AG04450 (cell line): ENCODE data around the gene BPHL. TPM values are rescaled to one million over a fixed set of nuclear protein-coding genes. Genes with fewer than 3 reads are reported as not detected.

Experiments
- CTCF ChIA-PET: fragments of 300-600, 350-600 bp; formaldehyde crosslinking; extraction: SDS; loops from one replicate; lab custom pipeline; 2022; ENCODE audit warnings: antibody characterized with exemption, inconsistent platforms; lab: Charles Lee
- POLR2A ChIA-PET: fragments of 350-600 bp; formaldehyde crosslinking; extraction: SDS; loops from one replicate; lab custom pipeline; 2021; ENCODE audit warnings: antibody characterized with exemption, inconsistent platforms; lab: Yijun Ruan, JAX
- DNase-seq: peaks from one replicate; pipeline ENCODE4 v3.0.0-alpha.2; 2011; ENCODE audit warnings: low read depth, low spot score
- H3K27ac ChIP-seq: one replicate; pipeline ENCODE4 v1.5.1; 2012; ENCODE audit warnings: low read depth, low read length, control low read depth
- H3K27me3 ChIP-seq: one replicate; pipeline ENCODE4 v1.6.0; 2012; ENCODE audit warnings: low read length; ENCODE audit not compliant: control insufficient read depth, insufficient read depth
- H3K4me3 ChIP-seq: 2 replicates; pipeline ENCODE4 v1.5.1; 2011; ENCODE audit warnings: mild to moderate bottlenecking, low read depth, low read length, control low read depth
- H3K9me3 ChIP-seq: 2 replicates; pipeline ENCODE4 v1.5.1; 2012; ENCODE audit warnings: low read length; ENCODE audit not compliant: control insufficient read depth, insufficient read depth
- CTCF ChIP-seq: IDR thresholded peaks from 2 replicates; pipeline ENCODE4 v1.5.1; 2011; ENCODE audit warnings: low read depth, low read length, control low read depth, inconsistent platforms
- polyA plus RNA-seq: library from polyadenylated mRNA; depleted of rRNA; stranded (reverse); fragments of >200 nt; gene quantifications from 2 replicates; pipeline ENCODE4 v1.2.3, GENCODE V29; 2011; rRNA removed
- small RNA-seq: library from RNA; depleted of rRNA; stranded (forward); fragments of <200 nt; gene quantifications from one replicate; pipeline ENCODE3, GENCODE V24; 2012; ENCODE audit warnings: low read depth; ENCODE audit not compliant: insufficient read length

Gene BPHL
- polyA plus RNA-seq, 1 experiment, result 24.4 TPM

DNA sequence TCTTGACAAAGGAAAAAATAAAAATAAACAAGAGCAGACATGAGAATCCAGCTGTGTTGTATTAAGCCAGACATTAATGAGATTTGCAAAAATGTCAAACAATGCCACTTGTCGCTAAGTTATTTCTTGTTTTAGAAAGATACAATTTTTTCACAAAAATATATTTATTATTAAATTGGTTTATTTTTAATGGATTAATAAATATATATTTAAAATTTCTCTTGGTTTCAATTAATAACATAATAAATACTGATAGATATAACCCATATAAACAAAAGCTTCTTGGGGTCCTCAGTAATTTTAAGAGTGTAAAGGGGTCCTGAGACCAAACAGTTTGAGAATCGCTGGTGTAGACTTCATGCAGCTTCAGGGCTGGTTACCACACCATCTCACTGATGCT, 82.9 kb downstream of the BPHL start:
- Histone ChIP-seq H3K27ac (no peak overlapping the region), H3K9me3 (0 out of 2 replicates have a peak, but pooled peaks cover 2% of the 10 kb centered on the region), H3K27me3 (peaks cover 4% of the 10 kb centered on the region), H3K4me3 (no peak overlapping the region)
- DNase-seq, result no peak
- CTCF ChIA-PET, result interaction anchor here (0.7 kb wide), 1 partner anchor 298 kb away, joined by 3 read pairs; no protein-coding TSS in a partner anchor
- no peak for TF ChIP-seq CTCF
- POLR2A ChIA-PET, result no interaction called here

Small RNA genes lying within 50 kb of the gene (small RNA-seq; reads per million reads assigned to genes)
- not detected for gene RNA5SP201

Other genes starting within 250 kb of the BPHL start
- 4.3 and 5.0 TPM in 2 replicates for gene SERPINB9, start 215.4 kb upstream of the BPHL start, polyA plus RNA-seq
- gene SERPINB6, start 147.1 kb upstream of the BPHL start, polyA plus RNA-seq, result 107 and 120 TPM in 2 replicates
- gene NQO2, start 118.8 kb upstream of the BPHL start, polyA plus RNA-seq, result 32.4 and 34.3 TPM in 2 replicates
- gene RIPK1, start 50.2 kb upstream of the BPHL start, polyA plus RNA-seq, result 25.5 and 25.9 TPM in 2 replicates
- 111 and 138 TPM in 2 replicates for gene TUBB2A, start 38.8 kb downstream of the BPHL start, polyA plus RNA-seq
- 4.7 and 6.1 TPM in 2 replicates for gene TUBB2B, start 108.9 kb downstream of the BPHL start, polyA plus RNA-seq
- 15.3 and 15.8 TPM in 2 replicates for gene PSMG4, start 140.2 kb downstream of the BPHL start, polyA plus RNA-seq